Esophagus muscularis mucosa (tissue), 3 donors: ENCODE data around the gene LCA5L.

Experiments
- POLR2A ChIP-seq: fragments of 450-650 bp; IDR thresholded peaks from one replicate; pipeline ENCODE4 v1.6.1; 2017; ENCODE audit warnings: antibody characterized with exemption, moderate library complexity, mild to moderate bottlenecking, low read depth
- TF ChIP-seq, protein P1 (sequence below), 3 experiments: fragments of 200-600 bp in 2 of 3; fragments of 450-650 bp in 1 of 3; sonication (generic) in 2 of 3; IDR thresholded peaks; one replicate each; pipeline ENCODE4 v1.5.1; 2017 to 2019; ENCODE audit warnings: antibody characterized with exemption in 3 of 3, mild to moderate bottlenecking in 2 of 3, moderate library complexity in 1 of 3

DNA sequence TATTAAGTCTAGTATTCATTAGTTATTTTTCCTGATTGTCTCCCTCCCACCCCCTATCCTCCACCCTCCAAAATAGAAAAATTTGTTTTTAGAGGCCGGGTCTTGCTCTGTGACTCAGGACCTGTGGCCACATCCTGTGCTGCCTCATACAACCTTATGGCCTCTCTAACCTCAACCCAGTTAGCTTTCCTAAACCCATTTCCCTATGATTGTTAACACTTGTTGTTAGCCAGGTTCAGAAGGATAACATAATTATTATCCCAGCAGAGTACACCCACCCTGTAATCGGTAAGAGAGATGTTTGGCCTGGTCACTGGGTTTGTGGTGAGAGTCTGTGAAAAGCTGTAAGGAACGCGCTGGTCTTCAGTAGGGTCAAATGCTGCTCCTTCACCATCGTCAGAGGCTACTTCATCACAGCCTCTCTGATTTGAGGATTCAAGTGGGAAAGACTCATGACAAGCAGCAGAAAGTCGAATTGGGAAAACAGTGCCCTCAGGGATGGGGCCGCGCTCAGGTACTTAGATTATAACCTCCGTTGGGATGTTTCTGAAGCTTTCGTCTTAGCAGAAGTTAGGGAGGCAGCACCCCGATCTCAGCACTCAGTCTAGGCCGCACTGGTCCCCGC is 60.8 kb downstream of the LCA5L start:
- TF ChIP-seq, protein P1, sequence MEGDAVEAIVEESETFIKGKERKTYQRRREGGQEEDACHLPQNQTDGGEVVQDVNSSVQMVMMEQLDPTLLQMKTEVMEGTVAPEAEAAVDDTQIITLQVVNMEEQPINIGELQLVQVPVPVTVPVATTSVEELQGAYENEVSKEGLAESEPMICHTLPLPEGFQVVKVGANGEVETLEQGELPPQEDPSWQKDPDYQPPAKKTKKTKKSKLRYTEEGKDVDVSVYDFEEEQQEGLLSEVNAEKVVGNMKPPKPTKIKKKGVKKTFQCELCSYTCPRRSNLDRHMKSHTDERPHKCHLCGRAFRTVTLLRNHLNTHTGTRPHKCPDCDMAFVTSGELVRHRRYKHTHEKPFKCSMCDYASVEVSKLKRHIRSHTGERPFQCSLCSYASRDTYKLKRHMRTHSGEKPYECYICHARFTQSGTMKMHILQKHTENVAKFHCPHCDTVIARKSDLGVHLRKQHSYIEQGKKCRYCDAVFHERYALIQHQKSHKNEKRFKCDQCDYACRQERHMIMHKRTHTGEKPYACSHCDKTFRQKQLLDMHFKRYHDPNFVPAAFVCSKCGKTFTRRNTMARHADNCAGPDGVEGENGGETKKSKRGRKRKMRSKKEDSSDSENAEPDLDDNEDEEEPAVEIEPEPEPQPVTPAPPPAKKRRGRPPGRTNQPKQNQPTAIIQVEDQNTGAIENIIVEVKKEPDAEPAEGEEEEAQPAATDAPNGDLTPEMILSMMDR (IDR thresholded peaks at IDR 0.05), result no peak
- TF ChIP-seq POLR2A, result no peak
